ENCODE measurements around the gene PSORS1C1. TPM values are rescaled to one million over a fixed set of nuclear protein-coding genes. Genes with fewer than 3 reads are reported as not detected.

Gene PSORS1C1
- total and polyA plus RNA-seq, 4 donors, result 1.1 to 10.8 (median 2.5) TPM

DNA sequence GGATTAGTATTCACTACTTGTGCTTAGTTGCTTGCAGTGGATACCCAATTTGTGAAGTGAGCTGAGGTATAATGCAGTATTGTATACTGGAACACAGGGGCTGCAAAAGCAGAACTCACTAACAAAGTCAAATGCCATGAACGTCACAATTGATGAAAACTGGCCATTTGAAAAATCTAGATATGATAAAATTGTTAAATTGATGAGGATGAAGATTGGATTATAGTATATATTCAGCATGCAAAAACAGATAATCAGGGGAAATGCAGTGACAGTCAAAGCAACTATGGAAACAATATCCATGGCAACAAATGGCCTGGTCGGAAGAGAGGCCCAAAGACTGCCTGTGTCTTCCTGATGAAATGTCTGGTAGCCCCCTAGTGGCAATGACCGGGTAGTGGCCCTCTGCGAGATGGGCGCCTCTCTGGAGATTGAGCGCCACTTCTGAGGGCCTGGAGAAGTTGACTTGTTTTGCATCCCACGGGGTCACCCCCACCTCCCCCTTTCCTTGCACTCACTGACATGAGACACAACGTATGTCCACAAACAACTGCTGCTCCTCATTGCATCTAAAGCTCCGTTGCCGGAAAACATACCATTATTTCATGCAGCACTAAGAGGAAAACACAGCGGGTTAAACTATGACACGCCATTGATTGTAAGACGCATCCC is 45.8 kb upstream of the PSORS1C1 start:
- TF ChIP-seq, protein P1, sequence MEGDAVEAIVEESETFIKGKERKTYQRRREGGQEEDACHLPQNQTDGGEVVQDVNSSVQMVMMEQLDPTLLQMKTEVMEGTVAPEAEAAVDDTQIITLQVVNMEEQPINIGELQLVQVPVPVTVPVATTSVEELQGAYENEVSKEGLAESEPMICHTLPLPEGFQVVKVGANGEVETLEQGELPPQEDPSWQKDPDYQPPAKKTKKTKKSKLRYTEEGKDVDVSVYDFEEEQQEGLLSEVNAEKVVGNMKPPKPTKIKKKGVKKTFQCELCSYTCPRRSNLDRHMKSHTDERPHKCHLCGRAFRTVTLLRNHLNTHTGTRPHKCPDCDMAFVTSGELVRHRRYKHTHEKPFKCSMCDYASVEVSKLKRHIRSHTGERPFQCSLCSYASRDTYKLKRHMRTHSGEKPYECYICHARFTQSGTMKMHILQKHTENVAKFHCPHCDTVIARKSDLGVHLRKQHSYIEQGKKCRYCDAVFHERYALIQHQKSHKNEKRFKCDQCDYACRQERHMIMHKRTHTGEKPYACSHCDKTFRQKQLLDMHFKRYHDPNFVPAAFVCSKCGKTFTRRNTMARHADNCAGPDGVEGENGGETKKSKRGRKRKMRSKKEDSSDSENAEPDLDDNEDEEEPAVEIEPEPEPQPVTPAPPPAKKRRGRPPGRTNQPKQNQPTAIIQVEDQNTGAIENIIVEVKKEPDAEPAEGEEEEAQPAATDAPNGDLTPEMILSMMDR (IDR thresholded peaks at IDR 0.05; ENCODE audit: control extremely low read depth, extremely low read depth), result peak; percentile 65
- DNase-seq (peak; percentile 81 to 89 (median 87)), ATAC-seq (ENCODE audit: insufficient read depth, low FRiP score) (peak; percentile 84)
- Histone ChIP-seq H3K9me3 (ENCODE audit: control insufficient read depth in 4 of 4, insufficient read depth in 3 of 4, low read length in 3 of 4) (no peaks in the 10 kb centered on the region), H3K36me3 (ENCODE audit: control insufficient read depth in 4 of 4, insufficient read depth in 4 of 4, low read length in 4 of 4) (no peaks in the 10 kb centered on the region), H3K9ac (ENCODE audit: insufficient read depth in 1 of 2, low read length in 2 of 2) (no peak overlapping the region), H3K4me3 (no peak overlapping the region), H3K4me1 (ENCODE audit: control insufficient read depth in 5 of 5, insufficient read depth in 5 of 5, low read length in 5 of 5) (peaks cover 0 to 15% (median 4%) of the 10 kb centered on the region in 5 donors), H3K27me3 (ENCODE audit: control insufficient read depth in 3 of 3, insufficient read depth in 3 of 3, low read length in 2 of 3) (no peaks in the 10 kb centered on the region), H3K27ac (ENCODE audit: low read depth in 1 of 2, low read length in 1 of 2) (no peak overlapping the region)
- WGBS, 2 donors, result 45 to 46% methylated on average over 13 of the region's 13 CpGs

DNA sequence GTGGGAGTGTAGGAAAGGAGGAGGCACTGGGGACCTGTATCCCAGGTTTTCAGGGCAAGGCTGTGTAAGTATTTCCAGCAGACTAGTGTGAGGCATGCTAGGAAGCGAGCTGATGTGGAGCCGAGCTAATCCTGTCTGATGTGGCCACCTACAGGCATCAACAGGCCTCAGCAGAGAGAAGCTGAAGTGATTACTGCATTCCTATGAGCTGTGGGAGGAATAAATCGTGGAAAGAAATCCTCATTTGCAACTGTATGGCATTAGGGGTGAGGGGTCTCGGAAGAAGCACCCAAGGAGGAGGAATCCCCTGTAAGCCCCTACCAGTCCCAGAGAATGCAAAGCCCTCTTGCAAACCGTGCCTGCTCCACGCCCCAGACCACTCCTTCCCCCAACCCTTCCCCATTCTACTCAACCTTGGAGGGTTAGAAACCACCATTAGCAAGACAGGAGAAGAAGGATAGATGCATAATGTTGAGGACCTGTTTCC is 43.8 kb upstream of the PSORS1C1 start:
- Histone ChIP-seq H3K4me3 (no peak overlapping the region), H3K27ac (ENCODE audit: low read depth in 1 of 2, low read length in 1 of 2) (no peak overlapping the region), H3K9me3 (ENCODE audit: control insufficient read depth in 4 of 4, insufficient read depth in 3 of 4, low read length in 3 of 4) (no peaks in the 10 kb centered on the region), H3K27me3 (ENCODE audit: control insufficient read depth in 3 of 3, insufficient read depth in 3 of 3, low read length in 2 of 3) (no peaks in the 10 kb centered on the region), H3K36me3 (ENCODE audit: control insufficient read depth in 4 of 4, insufficient read depth in 4 of 4, low read length in 4 of 4) (no peaks in the 10 kb centered on the region), H3K4me1 (ENCODE audit: control insufficient read depth in 5 of 5, insufficient read depth in 5 of 5, low read length in 5 of 5) (peaks cover 0 to 15% (median 4%) of the 10 kb centered on the region in 5 donors), H3K9ac (ENCODE audit: insufficient read depth in 1 of 2, low read length in 2 of 2) (no peak overlapping the region)
- 52 to 77% methylated on average over 6 of the region's 6 CpGs for WGBS, 2 donors
- TF ChIP-seq, protein P1 (IDR thresholded peaks at IDR 0.05; ENCODE audit: control extremely low read depth, extremely low read depth), result no peak
- DNase-seq (peak; percentile 70 to 84 (median 74)), ATAC-seq (ENCODE audit: insufficient read depth, low FRiP score) (peak; percentile 76)

DNA sequence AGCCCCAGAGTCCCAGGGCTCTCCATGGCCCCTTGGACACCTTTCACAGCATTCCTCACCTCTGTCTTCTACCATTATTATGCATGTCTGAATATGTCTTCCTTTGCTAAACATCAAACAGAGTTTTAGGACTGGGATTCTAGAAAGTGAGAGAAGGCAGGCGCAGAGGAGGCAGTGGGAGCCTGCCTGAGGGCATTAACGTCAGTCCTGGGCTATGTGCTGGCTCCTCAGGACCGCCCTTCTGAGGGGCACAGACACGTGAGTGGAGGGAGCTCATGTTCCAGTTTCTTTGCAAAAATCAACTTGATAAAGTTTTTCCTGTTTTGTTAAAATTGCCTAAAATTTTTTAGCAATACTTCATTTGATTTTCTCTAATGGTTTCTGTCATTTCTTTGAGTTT is 40.2 kb upstream of the PSORS1C1 start:
- H3K36me3 ChIP-seq (ENCODE audit: control insufficient read depth in 4 of 4, insufficient read depth in 4 of 4, low read length in 4 of 4), result no peaks in the 10 kb centered on the region
- H3K4me3 ChIP-seq, result no peak overlapping the region
- 90% methylated on average over 4 of the region's 4 CpGs for WGBS, 2 donors
- ATAC-seq (ENCODE audit: insufficient read depth, low FRiP score), result no peak
- DNase-seq, result no peak
- peaks cover 0 to 18% (median 4%) of the 10 kb centered on the region in 5 donors for H3K4me1 ChIP-seq (ENCODE audit: control insufficient read depth in 5 of 5, insufficient read depth in 5 of 5, low read length in 5 of 5)
- no peaks in the 10 kb centered on the region for H3K9me3 ChIP-seq (ENCODE audit: control insufficient read depth in 4 of 4, insufficient read depth in 3 of 4, low read length in 3 of 4)
- no peaks in the 10 kb centered on the region for H3K27me3 ChIP-seq (ENCODE audit: control insufficient read depth in 3 of 3, insufficient read depth in 3 of 3, low read length in 2 of 3)
- H3K27ac ChIP-seq (ENCODE audit: low read depth in 1 of 2, low read length in 1 of 2), result no peak overlapping the region
- H3K9ac ChIP-seq (ENCODE audit: insufficient read depth in 1 of 2, low read length in 2 of 2), result no peak overlapping the region
- TF ChIP-seq, protein P1 (IDR thresholded peaks at IDR 0.05; ENCODE audit: control extremely low read depth, extremely low read depth), result no peak

Measured in lung (tissue), 12 donors.